ENCODE measurements around the gene CX3CR1.

Gene CX3CR1

DNA sequence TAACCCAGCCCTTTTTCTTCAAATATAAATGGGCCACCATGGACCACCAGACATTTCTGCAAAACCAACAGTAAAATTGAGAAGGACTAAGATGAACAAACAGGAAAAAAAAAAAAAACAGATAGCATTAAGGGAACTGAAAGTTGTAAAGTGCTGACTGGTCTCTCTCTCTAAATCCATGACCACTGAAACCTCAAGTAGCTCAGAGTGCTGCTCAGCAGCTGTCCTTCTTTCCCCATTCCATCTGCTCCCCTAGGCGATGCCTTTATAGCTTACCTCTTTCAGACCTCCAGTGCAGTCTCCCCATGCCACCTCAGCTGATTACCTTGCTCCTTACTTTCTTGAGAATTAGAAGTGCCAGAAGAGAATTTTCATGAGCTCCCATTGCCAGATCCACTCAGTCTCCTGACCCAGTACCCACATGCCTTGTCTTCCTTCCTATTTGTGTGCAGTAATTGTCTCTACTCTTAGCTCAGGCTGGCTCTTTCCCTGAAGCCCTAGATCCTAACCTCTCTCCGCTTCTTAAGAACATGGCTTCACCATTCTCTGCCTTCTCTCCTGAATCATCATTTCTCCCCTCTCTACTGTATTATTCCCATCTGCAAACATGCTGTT, 63.6 kb downstream of the CX3CR1 start:
- Histone ChIP-seq H2BK12ac (ENCODE audit: low read length) (no peak overlapping the region), H3K4me2 (ENCODE audit: insufficient read depth, low read length, poor library complexity, severe bottlenecking) (no peak overlapping the region), H2BK120ac (ENCODE audit: low read depth, low read length) (no peak overlapping the region), H3K79me1 (ENCODE audit: low read depth, low read length) (no peaks in the 10 kb centered on the region), H3K36me3 (replicated peaks in 1 of 2; ENCODE audit: control insufficient read depth in 2 of 2, insufficient read depth in 2 of 2, low read length in 2 of 2) (no peaks in the 10 kb centered on the region), H3K23ac (ENCODE audit: low read depth, low read length, poor library complexity) (no peak overlapping the region), H4K91ac (ENCODE audit: low read depth, low read length, poor library complexity) (no peak overlapping the region), H3K9ac (ENCODE audit: low read depth, low read length, poor library complexity) (no peak overlapping the region), H2BK15ac (ENCODE audit: low read length) (no peak overlapping the region), H3K18ac (ENCODE audit: low read length) (no peak overlapping the region), H3K4me1 (ENCODE audit: control insufficient read depth in 2 of 2, insufficient read depth in 1 of 2, low read depth in 1 of 2, low read length in 2 of 2) (no peaks in the 10 kb centered on the region), H3K4ac (ENCODE audit: low read length) (no peak overlapping the region), H3K14ac (ENCODE audit: low read length) (no peak overlapping the region), H3K4me3 (ENCODE audit: low read length in 2 of 2) (no peak overlapping the region), H3K27me3 (ENCODE audit: control insufficient read depth in 3 of 3, insufficient read depth in 3 of 3, low read depth in 1 of 3, low read length in 3 of 3) (peaks cover 0 to 7% (median 0%) of the 10 kb centered on the region in 3 experiments), H3K9me3 (replicated peaks in 1 of 2; ENCODE audit: control insufficient read depth in 2 of 2, insufficient read depth in 1 of 2, low read depth in 1 of 2, low read length in 2 of 2) (no peaks in the 10 kb centered on the region), H2AFZ (ENCODE audit: low read length) (no peak overlapping the region), H3K27ac (replicated peaks; ENCODE audit: low read length) (no peak overlapping the region), H4K8ac (ENCODE audit: low read depth, low read length) (no peak overlapping the region), H2BK5ac (ENCODE audit: low read length) (no peak overlapping the region), H2AK5ac (ENCODE audit: low read depth, low read length) (no peak overlapping the region)
- DNase-seq (ENCODE audit: low spot score) = no peak
- WGBS, 2 donors (ENCODE audit: extremely low coverage in 2 of 2, insufficient read length in 2 of 2, insufficient replicate concordance in 1 of 2) = no CpG with 5 or more reads among the region's 2 CpGs

DNA sequence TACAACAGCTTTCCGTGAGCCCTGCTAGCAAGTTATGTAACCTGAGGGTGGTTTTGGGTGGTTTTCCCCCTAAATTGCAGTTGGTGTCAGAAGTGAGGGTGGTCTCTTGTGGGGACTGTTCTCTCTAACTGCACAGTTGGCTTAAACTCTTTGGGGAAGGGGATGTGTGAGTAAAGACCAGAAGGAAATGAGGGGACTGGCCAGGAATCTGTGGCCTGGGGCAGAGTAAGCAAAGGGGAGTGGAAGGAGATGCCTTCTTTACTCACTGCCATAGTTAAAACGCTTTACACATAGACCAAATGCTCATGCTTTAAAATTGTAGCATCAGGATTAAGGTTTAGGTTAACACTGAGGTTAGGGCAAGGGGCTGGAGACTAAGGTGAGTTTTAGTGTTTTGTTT, 66.2 kb downstream of the CX3CR1 start:
- no peak for DNase-seq (ENCODE audit: low spot score)
- Histone ChIP-seq H3K4ac (ENCODE audit: low read length) (no peak overlapping the region), H3K9ac (ENCODE audit: low read depth, low read length, poor library complexity) (no peak overlapping the region), H2BK120ac (ENCODE audit: low read depth, low read length) (no peak overlapping the region), H3K4me2 (ENCODE audit: insufficient read depth, low read length, poor library complexity, severe bottlenecking) (no peak overlapping the region), H3K18ac (ENCODE audit: low read length) (no peak overlapping the region), H3K9me3 (replicated peaks in 1 of 2; ENCODE audit: control insufficient read depth in 2 of 2, insufficient read depth in 1 of 2, low read depth in 1 of 2, low read length in 2 of 2) (no peaks in the 10 kb centered on the region), H4K8ac (ENCODE audit: low read depth, low read length) (no peak overlapping the region), H3K14ac (ENCODE audit: low read length) (no peak overlapping the region), H3K23ac (ENCODE audit: low read depth, low read length, poor library complexity) (no peak overlapping the region), H2BK15ac (ENCODE audit: low read length) (no peak overlapping the region), H3K4me1 (ENCODE audit: control insufficient read depth in 2 of 2, insufficient read depth in 1 of 2, low read depth in 1 of 2, low read length in 2 of 2) (no peaks in the 10 kb centered on the region), H2AK5ac (ENCODE audit: low read depth, low read length) (no peak overlapping the region), H3K4me3 (ENCODE audit: low read length in 2 of 2) (no peak overlapping the region), H4K91ac (ENCODE audit: low read depth, low read length, poor library complexity) (no peak overlapping the region), H3K27ac (replicated peaks; ENCODE audit: low read length) (no peak overlapping the region), H2BK12ac (ENCODE audit: low read length) (no peak overlapping the region), H3K27me3 (ENCODE audit: control insufficient read depth in 3 of 3, insufficient read depth in 3 of 3, low read depth in 1 of 3, low read length in 3 of 3) (peaks cover 0 to 2% (median 0%) of the 10 kb centered on the region in 3 experiments), H2BK5ac (ENCODE audit: low read length) (no peak overlapping the region), H2AFZ (ENCODE audit: low read length) (no peak overlapping the region), H3K79me1 (ENCODE audit: low read depth, low read length) (no peaks in the 10 kb centered on the region), H3K36me3 (replicated peaks in 1 of 2; ENCODE audit: control insufficient read depth in 2 of 2, insufficient read depth in 2 of 2, low read length in 2 of 2) (no peaks in the 10 kb centered on the region)
- no CpG with 5 or more reads among the region's 2 CpGs for WGBS, 2 donors (ENCODE audit: extremely low coverage in 2 of 2, insufficient read length in 2 of 2, insufficient replicate concordance in 1 of 2)
